Measurements from ENCODE around the gene ABCF3. TPM values are rescaled to one million over a fixed set of nuclear protein-coding genes. Genes with fewer than 3 reads are reported as not detected.

Gene ABCF3
- total RNA-seq, 6 experiments from 2014 or later, result 33.7 to 40.6 (median 38.5) TPM

- TF ChIP-seq CTCF (IDR thresholded peaks at IDR 0.05) (no peak), POLR2A (IDR thresholded peaks at IDR 0.05) (no peak)
- WGBS (ENCODE audit: insufficient coverage, low coverage, low lambda C conversion rate, missing lambda C conversion rate), result 42% methylated on average over 3 of the region's 5 CpGs
- intact Hi-C loops (cut with DNase I), result loop anchor here (10.0 kb wide), 1 partner anchor 97 kb away; no protein-coding TSS in a partner anchor
- H3K27ac ChIP-seq, result no peak overlapping the region
- peaks cover 0 to 16% (median 5%) of the 10 kb centered on the region in 4 donors for H3K4me1 ChIP-seq
- ATAC-seq (peak in 3 of 4 donors; percentile 8 to 38 (median 9)), DNase-seq (no peak)
- H3K9me3 ChIP-seq, result no peaks in the 10 kb centered on the region
- no peak overlapping the region for H3K4me3 ChIP-seq
- peaks cover 0 to 31% (median 4%) of the 10 kb centered on the region in 4 donors for H3K36me3 ChIP-seq
- no peaks in the 10 kb centered on the region for H3K27me3 ChIP-seq
Measured at GRCh38 chr3:184242297-184242685, 56.3 kb downstream of the ABCF3 start.

MicroRNAs encoded within 50 kb of the gene (microRNA counts, 767-probe panel; counts per million panel counts)
- microRNA hsa-miR-1224-3p (237 counts per million), microRNA hsa-miR-1224-5p (237 counts per million)

Small RNA genes lying within 50 kb of the gene (microRNA-seq; reads per million reads assigned to microRNA genes)
- gene MIR1224, result 0.29 to 3.2 reads per million in 2 donors

Small RNA genes lying within 50 kb of the gene (small RNA-seq; reads per million reads assigned to genes)
- gene MIR1224, result 0 to 1.0 reads per million in 2 experiments

Other genes with a start within 250 kb of the ABCF3 start
- 1 to 10 TPM; 5.5 to 9.4 (median 7.6) TPM for gene ABCC5, start 168.3 kb upstream of the ABCF3 start, total RNA-seq
- not detected for gene HTR3D, start 154.5 kb upstream of the ABCF3 start, total RNA-seq
- not detected for gene HTR3C, start 133.2 kb upstream of the ABCF3 start, total RNA-seq
- gene HTR3E, start 89.1 kb upstream of the ABCF3 start, total RNA-seq, result not detected
- 10 to 100 TPM; 16.7 to 25.6 (median 20.5) TPM for gene EIF2B5, start 50.8 kb upstream of the ABCF3 start, total RNA-seq
- gene DVL3, start 30.8 kb upstream of the ABCF3 start, total RNA-seq, result 10 to 100 TPM; 18.9 to 28.1 (median 21.8) TPM
- 100 to 1,000 TPM in 4 of 6 experiments, 10 to 100 TPM in 2; 87.4 to 119 (median 105) TPM for gene AP2M1, start 11.3 kb upstream of the ABCF3 start, total RNA-seq
- under 1 TPM in 3 of 6 experiments, not detected in 3; 0.21 to 0.59 (median 0.25) TPM for gene VWA5B2, start 43.4 kb downstream of the ABCF3 start, total RNA-seq
- gene ALG3, start 62.8 kb downstream of the ABCF3 start, total RNA-seq, result 100 to 1,000 TPM in 2 of 6 experiments, 10 to 100 TPM in 4; 29.3 to 130 (median 35.5) TPM
- gene EEF1AKMT4, start 63.5 kb downstream of the ABCF3 start, total RNA-seq, result 10 to 100 TPM in 2 of 6 experiments, 1 to 10 TPM in 4; 4.9 to 19.4 (median 7.1) TPM
- under 1 TPM in 3 of 6 experiments, not detected in 3; 0.21 to 0.42 (median 0.24) TPM for gene CAMK2N2, start 75.4 kb downstream of the ABCF3 start, total RNA-seq
- not detected for gene ECE2, start 89.8 kb downstream of the ABCF3 start, total RNA-seq
- 100 to 1,000 TPM in 3 of 6 experiments, 10 to 100 TPM in 3; 85.5 to 153 (median 103) TPM for gene PSMD2, start 113.0 kb downstream of the ABCF3 start, total RNA-seq
- 100 to 1,000 TPM; 262 to 368 (median 291) TPM for gene EIF4G1, start 128.4 kb downstream of the ABCF3 start, total RNA-seq
- gene FAM131A, start 151.4 kb downstream of the ABCF3 start, total RNA-seq, result 1 to 10 TPM; 2.4 to 6.5 (median 3.1) TPM
- gene CLCN2, start 175.4 kb downstream of the ABCF3 start, total RNA-seq, result 1 to 10 TPM; 1.8 to 2.9 (median 2.5) TPM
- gene POLR2H, start 175.5 kb downstream of the ABCF3 start, total RNA-seq, result 10 to 100 TPM; 27.4 to 65.7 (median 35.3) TPM
- 10 to 100 TPM in 3 of 6 experiments, 1 to 10 TPM in 3; 8.2 to 12.1 (median 10.5) TPM for gene THPO, start 192.0 kb downstream of the ABCF3 start, total RNA-seq
- 10 to 100 TPM; 19.5 to 97.2 (median 64.8) TPM for gene CHRD, start 193.9 kb downstream of the ABCF3 start, total RNA-seq

Measured in right lobe of liver (tissue), 6 donors.